Measurements from ENCODE around the gene LIN7A.
"Not testable (repeated sequence)": the region's sequence is repeated elsewhere in the genome, so short reads cannot be mapped to it uniquely, and the experiment has no call there.

LIN7A gene

DNA sequence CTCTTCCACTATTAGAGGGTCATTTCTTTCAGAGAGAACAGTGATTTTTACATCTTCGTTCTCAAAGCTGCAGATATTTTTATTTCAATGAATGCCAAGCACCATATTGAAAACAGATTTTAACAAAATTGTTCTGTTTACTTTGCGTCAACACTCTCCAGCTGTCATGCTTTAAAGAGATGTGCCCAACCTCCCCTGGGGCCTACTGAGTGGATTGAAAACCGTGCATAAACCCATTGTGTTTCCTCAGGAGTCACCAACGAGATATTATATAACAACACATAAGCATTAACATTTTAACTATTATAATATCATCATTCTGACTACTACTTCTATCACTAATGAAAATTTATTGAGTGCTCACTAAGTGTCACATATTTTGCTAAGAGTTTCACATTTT, 139.5 kb downstream of the LIN7A start:
- no peak overlapping the region for H3K4me3 ChIP-seq (replicated peaks in 1 of 2; ENCODE audit: low read depth in 2 of 2, low read length in 2 of 2)
- TF ChIP-seq, protein P1, sequence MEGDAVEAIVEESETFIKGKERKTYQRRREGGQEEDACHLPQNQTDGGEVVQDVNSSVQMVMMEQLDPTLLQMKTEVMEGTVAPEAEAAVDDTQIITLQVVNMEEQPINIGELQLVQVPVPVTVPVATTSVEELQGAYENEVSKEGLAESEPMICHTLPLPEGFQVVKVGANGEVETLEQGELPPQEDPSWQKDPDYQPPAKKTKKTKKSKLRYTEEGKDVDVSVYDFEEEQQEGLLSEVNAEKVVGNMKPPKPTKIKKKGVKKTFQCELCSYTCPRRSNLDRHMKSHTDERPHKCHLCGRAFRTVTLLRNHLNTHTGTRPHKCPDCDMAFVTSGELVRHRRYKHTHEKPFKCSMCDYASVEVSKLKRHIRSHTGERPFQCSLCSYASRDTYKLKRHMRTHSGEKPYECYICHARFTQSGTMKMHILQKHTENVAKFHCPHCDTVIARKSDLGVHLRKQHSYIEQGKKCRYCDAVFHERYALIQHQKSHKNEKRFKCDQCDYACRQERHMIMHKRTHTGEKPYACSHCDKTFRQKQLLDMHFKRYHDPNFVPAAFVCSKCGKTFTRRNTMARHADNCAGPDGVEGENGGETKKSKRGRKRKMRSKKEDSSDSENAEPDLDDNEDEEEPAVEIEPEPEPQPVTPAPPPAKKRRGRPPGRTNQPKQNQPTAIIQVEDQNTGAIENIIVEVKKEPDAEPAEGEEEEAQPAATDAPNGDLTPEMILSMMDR (IDR thresholded peaks at IDR 0.05; ENCODE audit: low read depth, low read length): no peak
- no peak for DNase-seq (ENCODE audit: low read depth in 2 of 2)

- TF ChIP-seq, protein P1 (IDR thresholded peaks at IDR 0.05; ENCODE audit: low read depth, low read length): no peak
- H3K4me3 ChIP-seq (replicated peaks in 1 of 2; ENCODE audit: low read depth in 2 of 2, low read length in 2 of 2): no peak overlapping the region
- no peak for DNase-seq (ENCODE audit: low read depth in 2 of 2)
Measured at GRCh38 chr12:80794551-80794950, 143.2 kb downstream of the LIN7A start.

GRCh38 chr12:80792861-80793260, 144.9 kb downstream of the LIN7A start:
- DNase-seq (ENCODE audit: low read depth in 2 of 2): peak in 1 of 2 donors; percentile 16
- TF ChIP-seq, protein P1 (IDR thresholded peaks at IDR 0.05; ENCODE audit: low read depth, low read length): no peak
- H3K4me3 ChIP-seq (replicated peaks in 1 of 2; ENCODE audit: low read depth in 2 of 2, low read length in 2 of 2): no peak overlapping the region

- DNase-seq (ENCODE audit: low read depth in 2 of 2): no peak
- H3K4me3 ChIP-seq (replicated peaks in 1 of 2; ENCODE audit: low read depth in 2 of 2, low read length in 2 of 2): no peak overlapping the region
- TF ChIP-seq, protein P1 (IDR thresholded peaks at IDR 0.05; ENCODE audit: low read depth, low read length): no peak
Measured at GRCh38 chr12:80791863-80792262, 145.9 kb downstream of the LIN7A start.

- not testable (repeated sequence) for H3K4me3 ChIP-seq (replicated peaks in 1 of 2; ENCODE audit: low read depth in 2 of 2, low read length in 2 of 2); DNase-seq (ENCODE audit: low read depth in 2 of 2)
Measured at GRCh38 chr12:80788407-80788806, 149.3 kb downstream of the LIN7A start.

- H3K4me3 ChIP-seq (replicated peaks in 1 of 2; ENCODE audit: low read depth in 2 of 2, low read length in 2 of 2); DNase-seq (ENCODE audit: low read depth in 2 of 2): not testable (repeated sequence)
Measured at GRCh38 chr12:80782963-80783470, 154.7 kb downstream of the LIN7A start.

DNA sequence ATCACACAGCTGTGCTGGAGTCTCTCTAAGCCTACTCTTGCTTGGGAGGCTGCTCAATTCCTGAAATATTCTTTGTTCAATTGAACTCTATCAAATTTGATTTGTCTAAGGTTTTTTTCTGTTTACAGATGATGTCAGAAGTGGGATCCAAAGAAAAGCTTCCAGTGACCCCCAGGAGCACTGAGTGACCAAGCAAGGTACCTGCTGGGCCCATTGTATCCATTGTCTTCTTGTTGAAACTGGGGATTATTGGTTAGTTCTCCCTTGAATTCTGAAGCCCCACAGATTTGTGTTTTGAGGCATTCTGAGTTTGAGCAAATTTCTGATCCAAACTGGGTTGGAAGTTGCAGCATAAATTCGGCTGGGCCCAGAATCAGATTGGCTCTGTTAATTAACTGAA, 156.4 kb downstream of the LIN7A start:
- DNase-seq (ENCODE audit: low read depth in 2 of 2): no peak

DNA sequence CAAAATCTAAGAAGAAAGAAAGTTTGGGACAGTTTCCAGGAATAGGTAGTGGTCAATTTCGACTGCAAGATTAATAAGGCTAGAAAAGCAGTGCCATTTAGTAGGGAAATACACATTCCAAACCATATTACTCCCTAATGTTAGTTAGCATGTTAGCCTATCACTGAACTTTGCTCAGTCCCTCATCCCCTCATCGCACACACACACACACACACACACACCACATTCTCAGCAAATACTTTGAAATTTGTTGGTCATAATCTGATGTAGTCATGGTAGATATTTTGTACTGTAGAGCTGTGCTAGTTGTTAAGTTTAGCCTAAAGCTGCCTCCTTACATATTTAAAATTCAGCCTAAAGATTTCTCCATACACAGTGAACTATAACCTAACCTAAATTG, 157.0 kb downstream of the LIN7A start:
- TF ChIP-seq, protein P1 (IDR thresholded peaks at IDR 0.05; ENCODE audit: low read depth, low read length): no peak
- H3K4me3 ChIP-seq (replicated peaks in 1 of 2; ENCODE audit: low read depth in 2 of 2, low read length in 2 of 2): no peak overlapping the region
- DNase-seq (ENCODE audit: low read depth in 2 of 2): no peak

More for the DNA sequence above, 156.4 kb downstream of the LIN7A start:
- H3K4me3 ChIP-seq (replicated peaks in 1 of 2; ENCODE audit: low read depth in 2 of 2, low read length in 2 of 2): no peak overlapping the region
- TF ChIP-seq, protein P1 (IDR thresholded peaks at IDR 0.05; ENCODE audit: low read depth, low read length): no peak

Measured in cardiac fibroblast (primary cell).